DND-41 (cell line): ENCODE data around the gene CCL25.

ENCODE experiments used
- ATAC-seq: fragments of 200-7000 bp; cut with Tn5 transposase; 3 replicates; pipeline ENCODE4 v1.9.1; 2021; ENCODE audit warnings: low read depth; ENCODE audit not compliant: insufficient read depth
- DNase-seq: peaks from one replicate; pipeline ENCODE4 v3.0.0-alpha.2; 2020
- H2AFZ ChIP-seq: 2 replicates; pipeline ENCODE4 v1.6.0; 2012; ENCODE audit warnings: low read depth, low read length
- H3K27ac ChIP-seq: 2 replicates; pipeline ENCODE4 v1.5.1; 2012; ENCODE audit warnings: low read length, inconsistent platforms
- H3K27me3 ChIP-seq: fragments of 200-600 bp; sonication (generic); 2 replicates; pipeline ENCODE4 v1.6.0; 2012; ENCODE audit warnings: low read length, mild to moderate bottlenecking, inconsistent platforms; ENCODE audit not compliant: insufficient read depth, poor library complexity
- H3K36me3 ChIP-seq: 2 replicates; pipeline ENCODE4 v1.5.1; 2012; ENCODE audit warnings: low read length, inconsistent platforms; ENCODE audit not compliant: insufficient read depth
- H3K4me1 ChIP-seq: 2 replicates; pipeline ENCODE4 v1.5.1; 2012; ENCODE audit warnings: mild to moderate bottlenecking, low read length; ENCODE audit not compliant: insufficient read depth
- H3K4me2 ChIP-seq: 2 replicates; pipeline ENCODE4 v1.6.0; 2012; ENCODE audit warnings: mild to moderate bottlenecking, moderate library complexity, low read length, inconsistent platforms; ENCODE audit not compliant: insufficient read depth
- H3K4me3 ChIP-seq, 2 experiments: fragments of 200-600 bp in 1 of 2; shearing (Covaris generic) in 1 of 2; 2 replicates each; pipeline ENCODE4 v1.5.1; 2012 to 2016; ENCODE audit warnings: inconsistent platforms in 2 of 2, low read length in 2 of 2, mild to moderate bottlenecking in 2 of 2, low read depth in 1 of 2, moderate library complexity in 1 of 2
- H3K79me2 ChIP-seq: 2 replicates; pipeline ENCODE4 v1.6.0; 2012; ENCODE audit warnings: low read length, inconsistent platforms; ENCODE audit not compliant: insufficient read depth
- H3K9ac ChIP-seq: 2 replicates; pipeline ENCODE4 v1.6.0; 2012; ENCODE audit warnings: low read depth, mild to moderate bottlenecking, inconsistent platforms, low read length, moderate library complexity
- H3K9me3 ChIP-seq: 2 replicates; pipeline ENCODE4 v1.5.1; 2012; ENCODE audit warnings: low read length, moderate library complexity, mild to moderate bottlenecking, inconsistent platforms; ENCODE audit not compliant: insufficient read depth, severe bottlenecking
- H4K20me1 ChIP-seq: 2 replicates; pipeline ENCODE4 v1.6.0; 2012; ENCODE audit warnings: low read length; ENCODE audit not compliant: insufficient read depth
- EZH2 ChIP-seq: IDR thresholded peaks from 3 replicates; pipeline ENCODE4 v1.6.1; 2012; ENCODE audit warnings: borderline replicate concordance, low read depth, mild to moderate bottlenecking, moderate library complexity, low read length, inconsistent platforms; ENCODE audit not compliant: severe bottlenecking
- TF ChIP-seq, protein P1 (sequence below): IDR thresholded peaks from 2 replicates; pipeline ENCODE4 v1.5.1; 2012; ENCODE audit warnings: borderline replicate concordance, low read length, moderate library complexity, mild to moderate bottlenecking; ENCODE audit not compliant: poor library complexity, severe bottlenecking; ENCODE audit errors: extremely low read depth

CCL25 gene

DNA sequence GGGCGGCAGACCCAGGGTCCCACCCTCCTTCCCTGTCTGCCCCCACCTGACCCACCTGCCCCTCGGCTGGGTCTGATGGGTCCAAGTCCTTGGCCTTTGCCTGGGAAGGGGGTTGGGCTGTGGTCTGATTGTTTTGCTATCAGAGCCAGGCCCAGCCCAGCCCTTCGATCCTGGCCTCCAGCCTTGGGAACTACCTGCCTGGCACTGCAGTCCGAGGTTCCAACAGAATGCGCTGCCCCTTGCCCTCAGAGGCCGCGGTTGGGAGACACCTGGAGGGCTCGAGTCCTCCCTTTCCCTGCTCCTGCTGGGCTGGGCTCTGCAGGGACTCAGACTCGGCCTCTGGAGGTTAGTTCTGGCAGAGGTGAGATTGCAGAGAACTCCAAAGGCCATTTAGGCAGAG lies 1.6 kb downstream of the CCL25 start:
- Histone ChIP-seq H3K4me3 (no peak overlapping the region), H3K9ac (no peak overlapping the region), H2AFZ (no peak overlapping the region), H3K27me3 (no peaks in the 10 kb centered on the region), H3K4me1 (peaks cover 7% of the 10 kb centered on the region), H4K20me1 (no peaks in the 10 kb centered on the region), H3K4me2 (no peak overlapping the region), H3K27ac (no peak overlapping the region), H3K79me2 (no peaks in the 10 kb centered on the region), H3K36me3 (no peaks in the 10 kb centered on the region), H3K9me3 (no peaks in the 10 kb centered on the region)
- ATAC-seq (no peak), DNase-seq (no peak)
- TF ChIP-seq, protein P1, sequence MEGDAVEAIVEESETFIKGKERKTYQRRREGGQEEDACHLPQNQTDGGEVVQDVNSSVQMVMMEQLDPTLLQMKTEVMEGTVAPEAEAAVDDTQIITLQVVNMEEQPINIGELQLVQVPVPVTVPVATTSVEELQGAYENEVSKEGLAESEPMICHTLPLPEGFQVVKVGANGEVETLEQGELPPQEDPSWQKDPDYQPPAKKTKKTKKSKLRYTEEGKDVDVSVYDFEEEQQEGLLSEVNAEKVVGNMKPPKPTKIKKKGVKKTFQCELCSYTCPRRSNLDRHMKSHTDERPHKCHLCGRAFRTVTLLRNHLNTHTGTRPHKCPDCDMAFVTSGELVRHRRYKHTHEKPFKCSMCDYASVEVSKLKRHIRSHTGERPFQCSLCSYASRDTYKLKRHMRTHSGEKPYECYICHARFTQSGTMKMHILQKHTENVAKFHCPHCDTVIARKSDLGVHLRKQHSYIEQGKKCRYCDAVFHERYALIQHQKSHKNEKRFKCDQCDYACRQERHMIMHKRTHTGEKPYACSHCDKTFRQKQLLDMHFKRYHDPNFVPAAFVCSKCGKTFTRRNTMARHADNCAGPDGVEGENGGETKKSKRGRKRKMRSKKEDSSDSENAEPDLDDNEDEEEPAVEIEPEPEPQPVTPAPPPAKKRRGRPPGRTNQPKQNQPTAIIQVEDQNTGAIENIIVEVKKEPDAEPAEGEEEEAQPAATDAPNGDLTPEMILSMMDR = no peak
- no peak for TF ChIP-seq EZH2

DNA sequence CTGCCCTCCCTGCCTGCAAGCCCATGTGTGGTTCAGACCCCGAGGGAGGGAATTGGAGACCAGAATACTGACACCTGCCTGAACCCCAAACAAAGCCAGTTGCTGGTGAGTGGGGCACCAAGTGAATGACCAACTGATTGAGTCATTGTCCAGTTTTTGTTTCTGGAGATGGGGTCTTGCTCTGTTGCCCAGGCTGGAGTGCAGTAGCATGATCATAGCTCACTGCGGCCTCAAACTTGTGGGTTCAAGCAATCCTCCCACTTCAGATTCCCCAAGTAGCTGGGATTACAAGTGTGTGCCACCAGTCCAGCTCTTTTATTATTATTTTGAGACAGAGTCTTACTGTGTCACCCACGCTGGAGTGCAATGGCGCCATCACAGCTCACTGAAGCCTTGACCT lies 4.0 kb downstream of the CCL25 start:
- TF ChIP-seq EZH2 = no peak
- TF ChIP-seq, protein P1 = no peak
- Histone ChIP-seq H3K4me3 (no peak overlapping the region), H3K9me3 (no peaks in the 10 kb centered on the region), H4K20me1 (no peaks in the 10 kb centered on the region), H3K9ac (no peak overlapping the region), H3K27me3 (no peaks in the 10 kb centered on the region), H3K4me2 (no peak overlapping the region), H2AFZ (no peak overlapping the region), H3K36me3 (no peaks in the 10 kb centered on the region), H3K79me2 (no peaks in the 10 kb centered on the region), H3K27ac (no peak overlapping the region), H3K4me1 (peaks cover 7% of the 10 kb centered on the region)
- no peak for DNase-seq
- no peak for ATAC-seq

DNA sequence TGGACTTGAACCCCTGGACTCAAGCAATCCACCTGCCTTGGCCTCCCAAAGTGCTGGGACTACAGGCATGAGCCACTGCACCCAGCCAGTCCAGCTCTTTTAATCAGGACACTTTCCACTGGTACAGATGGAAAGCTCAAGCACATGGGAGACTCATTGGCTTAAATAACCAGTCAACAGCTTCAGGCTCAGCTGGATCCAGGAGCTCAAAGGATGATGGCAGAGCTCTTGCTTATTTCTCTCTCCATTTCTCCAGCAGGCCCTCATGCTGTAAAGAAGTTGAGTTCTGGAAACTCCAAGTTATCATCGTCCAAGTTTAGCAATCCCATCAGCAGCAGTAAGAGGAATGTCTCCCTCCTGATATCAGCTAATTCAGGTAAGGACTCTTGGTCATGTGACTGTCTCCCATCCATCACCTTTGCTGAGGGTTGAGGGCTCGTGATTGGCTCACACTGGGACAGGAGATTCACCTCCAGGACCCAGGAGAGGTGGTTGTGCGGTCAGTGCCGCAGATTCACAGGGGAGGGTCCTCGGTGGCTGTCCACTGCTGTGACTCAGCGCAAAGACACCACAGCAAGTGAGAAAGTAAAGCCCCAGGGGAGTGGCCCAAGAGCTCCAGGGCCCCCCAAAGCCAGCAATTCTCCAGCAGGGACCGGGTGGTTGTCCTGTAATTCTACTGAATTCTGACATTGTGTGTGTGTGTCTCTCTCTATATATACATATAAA lies 5.1 kb downstream of the CCL25 start:
- no peaks in the 10 kb centered on the region for H3K9me3 ChIP-seq
- H3K4me1 ChIP-seq = no peaks in the 10 kb centered on the region
- no peak overlapping the region for H3K27ac ChIP-seq
- DNase-seq = no peak
- H2AFZ ChIP-seq = no peak overlapping the region
- H3K4me3 ChIP-seq = no peak overlapping the region
- H3K9ac ChIP-seq = no peak overlapping the region
- H3K79me2 ChIP-seq = no peaks in the 10 kb centered on the region
- TF ChIP-seq, protein P1 = no peak
- TF ChIP-seq EZH2 = no peak
- H4K20me1 ChIP-seq = no peaks in the 10 kb centered on the region
- no peaks in the 10 kb centered on the region for H3K27me3 ChIP-seq
- H3K4me2 ChIP-seq = no peak overlapping the region
- H3K36me3 ChIP-seq = no peaks in the 10 kb centered on the region
- no peak for ATAC-seq
